ENCODE measurements around the gene ADPRS.
A peak's percentile ranks its signal among the peaks of the same experiment; 100 is the strongest.

ADPRS gene, protein sequence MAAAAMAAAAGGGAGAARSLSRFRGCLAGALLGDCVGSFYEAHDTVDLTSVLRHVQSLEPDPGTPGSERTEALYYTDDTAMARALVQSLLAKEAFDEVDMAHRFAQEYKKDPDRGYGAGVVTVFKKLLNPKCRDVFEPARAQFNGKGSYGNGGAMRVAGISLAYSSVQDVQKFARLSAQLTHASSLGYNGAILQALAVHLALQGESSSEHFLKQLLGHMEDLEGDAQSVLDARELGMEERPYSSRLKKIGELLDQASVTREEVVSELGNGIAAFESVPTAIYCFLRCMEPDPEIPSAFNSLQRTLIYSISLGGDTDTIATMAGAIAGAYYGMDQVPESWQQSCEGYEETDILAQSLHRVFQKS

DNA sequence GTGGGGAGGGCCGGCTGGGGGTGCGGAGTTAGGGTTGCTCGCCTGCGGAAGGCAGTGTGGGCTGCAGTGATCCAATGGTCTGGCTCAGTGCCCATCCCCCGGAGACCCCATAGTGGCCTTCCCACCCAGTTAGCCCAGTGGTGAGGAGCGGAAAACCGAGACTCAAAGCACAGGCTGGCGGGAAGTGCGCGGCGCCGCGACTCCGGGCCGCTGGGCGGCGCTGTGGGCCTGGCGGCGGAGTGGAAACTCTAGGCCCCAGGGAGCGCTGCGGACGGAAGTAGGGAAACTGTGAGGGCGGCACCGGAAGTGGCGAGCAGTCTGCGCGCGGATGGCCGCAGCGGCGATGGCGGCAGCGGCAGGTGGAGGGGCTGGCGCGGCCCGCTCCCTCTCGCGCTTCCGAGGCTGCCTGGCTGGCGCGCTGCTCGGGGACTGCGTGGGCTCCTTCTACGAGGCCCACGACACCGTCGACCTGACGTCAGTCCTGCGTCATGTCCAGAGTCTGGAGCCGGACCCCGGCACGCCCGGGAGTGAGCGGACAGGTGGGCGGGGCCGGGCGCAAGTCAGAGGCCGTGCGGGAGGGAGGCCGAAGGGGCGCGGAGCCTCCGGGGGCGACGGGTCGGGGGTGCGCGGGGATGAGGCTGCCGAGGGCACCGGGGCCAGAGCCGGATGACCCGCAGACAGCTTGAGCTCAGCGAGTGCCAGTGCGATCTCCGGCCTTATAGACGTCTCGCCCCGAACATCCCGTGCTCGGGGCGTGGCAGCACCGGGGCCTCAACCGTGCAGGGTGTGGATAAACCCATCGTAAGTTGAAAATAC is at the start of gene ADPRS:
TSS of gene ADPRS (plus strand) at position 316 of the 816 bp plus-strand sequence. CDS start at position 329, 13 bp downstream.
- peak; percentile 91 for DNase-seq (ENCODE audit: low spot score)

DNA sequence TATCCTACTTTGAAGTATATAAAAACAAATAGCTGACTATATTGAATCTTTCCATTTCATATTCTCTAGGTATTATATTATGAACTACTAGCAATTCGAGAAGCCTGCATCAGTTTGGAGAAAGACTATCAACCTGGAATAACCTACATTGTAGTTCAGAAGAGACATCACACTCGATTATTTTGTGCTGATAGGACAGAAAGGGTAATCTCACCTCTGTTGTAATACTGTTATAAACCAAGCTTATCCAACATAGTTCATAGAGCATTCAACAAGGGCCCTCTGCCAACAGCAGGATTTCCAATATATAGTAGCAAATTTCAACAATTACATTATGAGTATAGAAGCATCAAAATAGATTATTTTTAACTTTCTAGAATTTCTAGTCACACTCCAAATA is 48.5 kb upstream of the ADPRS start:
- DNase-seq (ENCODE audit: low spot score): no peak

DNA sequence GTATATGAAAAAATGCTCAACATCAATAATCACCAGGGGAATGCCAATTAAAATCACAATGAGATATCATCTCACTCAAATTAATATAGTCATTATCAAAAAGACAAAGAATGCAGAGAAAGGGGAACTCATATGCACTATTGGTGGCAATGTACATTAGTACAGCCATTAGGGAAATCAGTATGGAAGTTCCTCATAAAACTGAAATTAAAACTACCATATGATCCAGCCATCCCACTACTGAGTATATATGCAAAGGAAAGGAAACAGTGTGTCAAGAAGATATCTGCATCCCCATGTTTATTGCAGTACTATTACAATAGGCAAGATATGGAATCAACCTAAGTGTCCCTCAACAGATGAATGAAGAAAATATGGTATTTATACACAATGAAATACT is 36.9 kb upstream of the ADPRS start:
- DNase-seq (ENCODE audit: low spot score): no peak

DNA sequence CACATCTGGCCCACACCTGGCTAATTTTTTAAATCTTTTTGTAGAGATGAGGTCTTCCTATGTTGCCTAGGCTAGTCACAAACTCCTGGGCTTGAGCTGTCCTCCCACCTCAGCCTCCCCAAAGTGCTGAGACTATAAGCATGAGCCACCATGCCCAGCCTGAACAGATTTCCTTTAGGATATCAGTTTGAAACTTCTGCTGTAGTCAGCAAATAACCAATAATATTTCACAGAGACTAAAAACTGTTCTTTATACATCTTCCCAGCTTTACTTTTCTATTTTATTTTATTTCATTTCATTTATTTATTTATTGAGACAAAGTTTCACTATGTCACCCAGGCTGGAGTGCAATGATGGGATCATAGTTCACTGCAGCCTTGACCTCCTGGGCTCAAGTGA is 34.7 kb upstream of the ADPRS start:
- DNase-seq (ENCODE audit: low spot score): no peak

DNA sequence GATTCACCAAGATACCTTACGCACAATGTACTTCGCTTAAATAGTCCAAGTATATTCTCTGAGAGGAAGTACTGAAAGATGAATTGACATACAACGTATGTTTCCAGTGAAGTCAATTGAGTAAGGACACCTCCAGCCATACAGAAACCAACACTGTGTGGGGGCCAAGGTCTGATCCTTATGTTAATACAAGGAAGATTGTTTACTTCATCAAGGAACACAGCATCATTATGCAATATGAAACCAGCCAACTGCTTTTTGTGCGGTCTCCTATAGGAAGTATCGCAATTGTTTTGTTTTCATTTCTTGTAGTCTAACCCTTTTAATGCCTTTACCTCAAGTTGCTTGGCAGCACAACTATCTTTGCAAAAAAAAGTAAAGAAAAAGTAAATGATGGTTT is 33.0 kb upstream of the ADPRS start:
- DNase-seq (ENCODE audit: low spot score): no peak

DNA sequence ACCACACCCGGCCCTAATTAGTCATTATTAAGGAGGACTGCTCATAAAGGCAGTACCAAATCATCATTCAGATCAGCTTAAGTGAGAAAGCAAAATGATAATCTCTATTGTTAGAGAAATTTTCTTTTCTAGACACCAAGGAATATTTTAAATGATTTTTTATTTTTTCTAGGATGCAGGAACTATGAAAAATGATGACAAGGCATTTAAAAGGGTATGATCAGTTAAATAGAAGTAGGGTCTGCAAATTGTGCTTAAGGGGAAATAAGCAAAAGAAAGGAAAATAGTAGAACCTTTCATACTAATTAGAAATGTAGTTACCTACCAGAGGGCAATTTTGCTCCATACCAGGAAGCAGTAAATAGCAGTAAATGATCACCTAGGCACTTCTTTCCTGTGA is 26.4 kb upstream of the ADPRS start:
- no peak for DNase-seq (ENCODE audit: low spot score)

DNA sequence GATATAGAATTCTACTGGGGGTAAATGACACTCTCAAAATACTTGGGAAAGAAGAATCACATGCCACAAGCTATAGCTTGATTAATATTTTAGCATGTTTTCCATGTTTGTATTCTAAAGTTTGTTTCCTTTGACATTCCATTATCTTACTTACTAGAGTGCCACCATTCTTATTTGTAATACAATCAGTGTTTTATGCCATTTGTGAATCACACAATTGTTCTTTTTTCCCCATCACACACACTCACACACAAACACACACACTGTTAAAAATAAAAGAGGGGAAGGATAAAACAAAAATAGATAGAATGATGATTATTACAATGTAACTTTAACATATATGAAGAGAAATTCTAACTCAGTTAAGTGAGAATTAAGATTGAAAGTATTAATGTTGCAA is 20.8 kb upstream of the ADPRS start:
- DNase-seq (ENCODE audit: low spot score): no peak

DNA sequence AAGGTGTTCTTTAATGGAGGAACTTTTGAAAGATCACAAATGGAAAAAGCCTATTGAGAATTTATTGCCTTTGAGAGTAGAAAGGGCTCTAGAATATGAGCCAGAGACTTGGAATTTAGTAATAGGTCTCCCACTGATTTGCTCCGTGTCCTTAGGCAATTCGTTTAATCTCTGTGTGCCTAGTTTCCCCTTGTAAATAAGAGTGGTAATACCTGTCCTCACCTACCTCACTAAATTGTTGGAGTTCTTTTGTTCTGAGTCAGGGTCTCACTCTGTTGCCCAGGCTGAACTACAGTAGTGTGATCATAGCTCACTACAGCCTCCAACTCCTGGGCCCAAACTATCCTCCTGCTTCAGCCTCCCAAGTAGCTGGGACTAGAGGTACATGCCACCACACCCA is 19.8 kb upstream of the ADPRS start:
- DNase-seq (ENCODE audit: low spot score): no peak

DNA sequence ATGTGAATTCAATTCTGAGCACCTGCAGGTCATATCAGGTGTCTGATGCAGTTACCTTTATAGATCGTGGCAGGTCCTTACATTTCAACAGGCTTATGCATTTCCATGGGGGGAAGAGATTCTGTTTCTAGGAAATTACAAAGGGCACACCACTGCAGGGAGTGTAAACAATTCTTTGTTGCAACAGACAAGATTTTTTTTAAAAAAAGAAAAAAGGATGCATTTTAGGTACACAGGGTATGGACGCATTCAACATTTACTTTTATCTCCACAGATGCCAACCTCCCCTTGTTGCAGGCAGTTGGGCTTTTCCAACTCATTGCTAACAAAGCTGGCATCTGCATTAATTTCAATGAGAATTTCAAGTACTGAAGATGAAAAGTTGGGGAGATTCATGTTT is 18.3 kb upstream of the ADPRS start:
- no peak for DNase-seq (ENCODE audit: low spot score)

DNA sequence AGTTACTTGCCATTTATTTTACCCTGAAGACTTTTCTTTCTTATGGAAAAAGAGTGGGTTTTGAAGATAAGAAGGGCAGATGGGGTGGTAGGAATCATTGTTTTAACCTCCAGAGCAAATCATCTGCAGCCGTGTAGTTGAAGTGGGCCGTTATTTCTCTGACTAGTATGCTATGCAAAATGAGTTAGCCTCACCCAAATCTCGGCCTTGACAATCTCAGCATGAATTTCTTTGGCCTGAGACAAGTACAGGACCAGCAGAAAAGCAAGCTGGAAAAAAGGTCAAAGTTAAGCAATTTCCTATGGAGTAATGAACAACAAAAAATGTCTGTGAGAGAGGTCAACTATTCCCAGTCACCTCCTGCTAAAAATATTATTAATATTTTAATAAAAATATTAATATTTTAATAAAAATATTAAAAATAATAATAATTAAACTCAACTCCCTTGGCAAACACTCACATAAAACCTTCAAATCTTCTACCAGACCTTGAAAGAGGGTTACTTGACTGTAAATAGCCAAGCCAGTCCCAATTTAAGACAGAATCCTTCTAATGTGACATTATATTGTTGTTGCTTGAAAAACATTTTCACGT is 11.6 kb upstream of the ADPRS start:
- no peak for DNase-seq (ENCODE audit: low spot score)

DNA sequence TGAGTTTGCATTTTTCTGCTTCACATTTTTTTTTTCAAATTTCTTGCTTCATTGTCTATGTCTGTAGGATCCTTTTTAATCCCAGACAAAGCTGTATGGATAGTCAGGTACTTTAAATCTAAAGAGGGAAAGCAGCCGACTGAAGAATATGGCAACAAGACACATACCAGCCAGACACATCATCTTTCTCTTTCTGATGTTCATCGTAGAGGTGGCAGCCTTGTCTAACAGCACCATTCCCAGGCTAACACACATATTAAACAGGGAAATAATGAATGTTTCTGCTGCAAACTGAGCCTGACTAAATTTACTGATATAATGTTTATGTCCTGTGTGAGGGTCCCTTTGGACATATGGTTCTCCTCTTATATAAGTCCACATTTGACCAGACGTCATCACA is 8.5 kb upstream of the ADPRS start:
- DNase-seq (ENCODE audit: low spot score): no peak

DNA sequence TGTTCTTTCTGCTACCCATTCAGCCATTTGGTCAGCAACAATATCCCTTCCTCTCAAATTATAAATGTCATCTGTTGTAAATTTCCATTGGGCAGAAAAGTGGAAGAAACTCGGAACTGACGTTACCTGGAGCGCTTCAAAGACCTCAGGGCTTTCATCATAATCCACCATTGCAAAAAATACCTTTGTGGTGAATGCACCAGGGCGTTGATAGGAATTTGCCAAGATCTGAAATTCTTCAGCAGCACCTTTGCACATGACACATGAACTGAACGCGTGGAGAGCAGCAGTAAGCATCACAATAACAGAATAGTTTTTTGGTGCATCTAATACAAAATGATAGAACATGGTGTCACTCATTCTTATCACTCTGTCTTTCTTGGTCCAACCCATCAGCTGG is 7.9 kb upstream of the ADPRS start:
- DNase-seq (ENCODE audit: low spot score): no peak

DNA sequence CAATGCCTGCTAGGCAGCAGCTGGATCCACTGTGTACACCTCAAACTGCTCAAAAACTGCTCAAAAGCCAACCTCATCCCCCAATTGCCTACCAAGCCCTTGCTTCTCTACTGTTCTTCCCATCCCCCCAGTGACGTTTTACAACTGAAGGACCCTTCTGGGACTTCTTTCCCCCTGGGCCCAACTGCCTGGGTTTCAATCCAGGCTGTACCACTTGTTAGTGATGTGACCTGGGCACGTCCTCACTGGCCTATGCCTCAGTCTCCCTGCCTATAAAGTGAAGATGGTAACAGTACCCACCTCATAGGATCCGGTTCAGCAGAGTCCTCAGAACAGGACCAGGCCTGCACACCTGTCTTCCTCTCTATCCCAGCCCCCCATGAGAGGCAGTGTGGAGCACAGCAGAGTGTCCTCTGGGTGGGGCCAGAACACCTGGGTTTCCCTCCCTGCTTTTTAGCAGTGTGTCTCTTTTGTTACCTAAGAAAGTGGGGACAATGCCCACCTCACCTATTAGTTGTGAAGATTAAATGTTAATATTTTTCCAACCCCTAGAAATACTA is 6.7 kb upstream of the ADPRS start:
- DNase-seq (ENCODE audit: low spot score): no peak

DNA sequence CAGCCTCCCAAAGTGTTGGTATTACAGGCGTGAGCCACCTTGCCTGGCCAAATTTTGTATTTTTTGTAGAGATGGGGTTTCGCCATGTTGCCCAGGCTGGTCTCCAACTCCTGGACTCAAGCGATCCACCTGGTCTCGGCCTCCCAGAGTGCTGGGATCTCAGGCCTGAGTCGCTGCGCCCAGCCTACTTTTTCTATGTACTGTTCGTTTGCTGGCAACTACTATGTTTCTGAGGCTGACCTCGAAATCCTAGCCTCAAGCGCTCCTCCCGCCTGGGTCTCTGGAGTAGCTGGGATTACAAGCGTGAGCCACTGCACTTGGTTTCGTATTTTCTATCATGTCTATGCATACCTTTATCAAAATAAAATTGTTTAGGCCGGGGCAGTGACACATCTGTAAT is 5.5 kb upstream of the ADPRS start:
- DNase-seq (ENCODE audit: low spot score): no peak

DNA sequence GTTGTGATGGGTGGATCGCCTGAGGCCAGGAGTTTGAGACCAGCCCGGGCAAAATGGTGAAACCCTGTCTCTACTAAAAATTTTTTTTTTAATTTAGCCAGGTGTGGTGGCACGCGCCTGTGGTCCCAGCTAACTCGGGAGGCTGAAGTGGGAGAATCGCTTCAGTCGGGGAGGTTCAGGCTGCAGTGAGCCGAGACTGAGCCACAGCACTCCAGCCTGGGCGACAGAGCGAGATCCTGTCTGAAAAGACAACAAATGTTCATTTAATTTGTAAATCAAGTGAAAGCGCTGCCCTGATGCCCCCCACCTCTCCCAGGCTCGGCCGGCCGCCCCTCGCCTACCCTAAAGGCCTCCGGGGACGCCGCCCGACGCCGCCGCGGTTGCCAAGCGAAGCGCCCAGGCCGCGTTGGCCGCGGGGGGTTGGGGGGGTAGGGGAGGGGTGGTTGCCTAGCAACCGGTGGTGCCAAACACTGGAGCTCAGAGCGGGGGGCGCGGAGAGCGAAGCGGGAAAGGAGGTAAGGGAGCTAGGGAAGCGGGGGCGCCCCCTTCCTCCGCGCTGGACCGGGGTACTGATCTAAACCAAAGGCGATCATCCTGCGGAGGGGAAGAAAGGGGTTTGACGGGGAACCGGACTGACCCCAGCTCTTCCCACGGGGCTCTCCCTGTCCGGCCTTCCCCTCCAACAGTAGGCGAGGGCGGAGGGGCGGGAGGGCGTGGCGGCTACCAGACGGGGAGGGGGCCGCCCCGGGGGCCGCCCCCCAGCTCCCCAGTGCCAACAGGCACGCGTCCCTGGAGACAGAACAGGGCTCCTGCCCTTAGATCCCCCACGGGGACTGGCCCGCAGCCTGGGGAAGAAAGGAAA is 4.8 kb upstream of the ADPRS start, which contains the start of gene TEKT2:
TSS of gene TEKT2 (plus strand) at position 460 of the 862 bp plus-strand sequence. CDS start 828 bp downstream, outside the sequence.
- no peak for DNase-seq (ENCODE audit: low spot score)

DNA sequence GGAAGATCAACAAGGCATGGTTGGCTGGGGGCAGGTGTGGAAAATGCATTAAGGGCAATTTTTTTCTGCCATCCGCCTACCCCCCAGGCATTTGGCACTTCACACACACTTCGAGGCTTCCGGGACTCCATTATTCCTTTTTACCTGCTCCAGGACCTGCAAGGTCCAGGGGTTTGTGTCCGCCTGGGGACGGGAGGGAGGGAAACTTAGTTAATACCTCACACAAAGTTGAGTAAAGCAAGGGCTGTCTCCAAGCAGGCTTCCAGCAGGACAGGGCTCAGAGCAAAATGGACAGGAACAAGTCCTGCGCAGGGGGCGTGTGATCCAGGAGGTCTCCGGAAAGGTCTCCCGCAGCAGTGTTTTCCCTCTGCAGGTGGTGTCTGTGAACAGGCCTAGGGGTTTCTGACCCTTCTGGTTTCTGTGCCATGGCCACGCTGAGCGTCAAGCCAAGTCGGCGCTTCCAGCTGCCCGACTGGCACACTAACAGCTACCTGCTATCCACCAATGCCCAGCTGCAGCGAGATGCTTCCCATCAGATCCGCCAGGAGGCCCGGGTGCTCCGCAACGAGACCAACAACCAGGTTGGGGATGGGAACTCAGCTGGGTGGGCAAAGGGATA is 4.1 kb upstream of the ADPRS start:
- DNase-seq (ENCODE audit: low spot score): no peak

DNA sequence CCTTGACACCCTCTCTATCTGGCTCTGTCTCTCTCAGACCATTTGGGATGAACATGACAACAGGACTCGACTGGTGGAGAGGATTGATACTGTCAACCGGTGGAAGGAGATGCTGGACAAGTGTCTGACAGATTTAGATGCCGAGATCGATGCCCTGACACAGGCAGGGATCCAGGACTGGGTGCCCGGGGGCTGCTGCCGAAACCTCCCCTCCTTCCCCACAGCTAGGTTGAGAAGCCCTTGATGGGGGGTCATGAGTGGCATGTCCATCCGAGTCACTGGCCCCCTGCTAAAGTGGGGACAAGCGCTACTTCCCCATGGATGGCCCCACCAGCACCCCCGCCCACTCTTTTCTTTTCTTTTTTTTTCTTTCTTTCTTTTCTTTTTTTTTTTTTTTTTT is 3.6 kb upstream of the ADPRS start:
- DNase-seq (ENCODE audit: low spot score): no peak

DNA sequence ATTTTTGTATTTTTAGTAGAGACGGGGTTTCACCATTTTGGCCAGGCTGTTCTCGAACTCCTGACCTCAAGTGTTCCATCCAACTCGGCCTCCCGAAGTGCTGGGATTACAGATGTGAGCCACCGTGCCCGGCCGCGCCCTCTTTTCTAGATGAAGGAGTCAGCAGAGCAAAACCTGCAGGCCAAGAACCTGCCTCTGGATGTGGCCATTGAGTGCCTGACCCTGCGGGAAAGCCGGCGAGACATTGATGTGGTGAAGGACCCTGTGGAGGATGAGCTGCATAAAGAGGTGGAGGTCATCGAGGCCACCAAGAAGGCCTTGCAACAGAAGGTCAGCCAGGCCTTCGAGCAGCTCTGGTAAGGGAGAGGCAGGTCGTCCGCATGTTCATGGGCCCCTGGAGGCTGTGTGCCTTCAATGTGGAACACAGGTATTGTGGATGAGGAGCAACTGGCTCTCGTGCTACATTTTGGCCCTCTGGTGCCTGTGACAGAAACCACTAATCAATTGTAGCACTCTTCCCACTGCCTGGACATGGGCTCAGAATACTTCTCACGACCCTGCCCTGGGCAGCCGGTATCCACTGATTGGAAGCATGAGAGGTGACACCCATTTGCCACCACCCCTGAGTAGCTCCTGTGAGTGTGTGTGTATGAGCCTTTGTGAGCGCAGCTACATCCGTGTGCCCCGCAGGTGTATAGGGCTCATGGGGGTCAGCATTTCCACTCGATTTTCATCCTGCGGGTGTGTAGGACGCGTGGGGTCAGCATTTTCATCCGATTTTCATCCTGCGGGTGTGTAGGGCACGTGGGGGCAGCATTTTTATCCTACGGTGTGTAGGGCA is 2.8 kb upstream of the ADPRS start:
- DNase-seq (ENCODE audit: low spot score): no peak

DNA sequence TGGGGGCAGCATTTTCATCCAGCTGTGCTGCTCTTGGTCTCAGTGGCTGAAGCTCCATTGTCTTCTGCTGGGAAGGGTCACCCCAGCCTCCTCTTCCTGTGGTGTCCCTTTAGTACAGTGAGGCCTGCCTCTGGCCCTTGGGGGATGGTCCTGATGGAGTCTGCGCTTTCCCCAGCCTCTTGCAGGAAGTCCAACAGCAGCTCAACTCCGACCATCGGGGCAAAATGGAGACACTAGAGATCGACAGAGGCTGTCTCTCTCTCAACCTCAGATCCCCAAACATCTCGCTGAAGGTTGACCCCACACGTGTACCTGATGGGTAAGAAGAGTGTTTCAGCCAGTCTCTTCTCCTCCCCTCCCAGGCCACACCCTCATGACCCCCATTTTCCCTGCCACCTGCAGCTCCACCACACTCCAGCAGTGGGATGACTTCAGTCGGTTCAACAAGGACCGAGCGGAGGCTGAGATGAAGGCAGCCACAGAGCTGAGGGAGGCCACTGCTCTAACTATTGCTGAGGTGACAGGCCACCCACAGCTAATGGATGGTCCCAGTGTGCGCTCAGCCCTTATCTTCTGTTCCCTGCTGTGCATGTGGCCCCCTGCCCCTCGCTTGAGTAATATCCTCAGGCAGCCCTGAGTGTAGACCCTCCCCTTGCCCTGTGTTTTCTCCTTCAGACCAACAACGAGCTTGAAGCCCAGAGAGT is 2.0 kb upstream of the ADPRS start:
- no peak for DNase-seq (ENCODE audit: low spot score)

Measured in hematopoietic multipotent progenitor cell treated with erythropoietin and hydrocortisone succinate and interleukin-3 and kit ligand, for 17 days (in vitro differentiated cells).